Fibroblast of pulmonary artery (primary cell): ENCODE data around the gene EIF4B.

Source experiments
- DNase-seq: peaks from one replicate; pipeline ENCODE4 v3.0.0-alpha.2; 2010; ENCODE audit warnings: low read depth
- H3K4me3 ChIP-seq: replicated peaks from 2 replicates; pipeline ENCODE4 v1.5.1; 2011; ENCODE audit warnings: low read depth, mild to moderate bottlenecking, control low read depth, low read length, moderate library complexity
- TF ChIP-seq, protein P1 (sequence below): IDR thresholded peaks from 2 replicates; pipeline ENCODE4 v1.5.1; 2011; ENCODE audit warnings: mild to moderate bottlenecking, control low read depth, low read length, inconsistent platforms; ENCODE audit errors: missing control alignments

Gene EIF4B

DNA sequence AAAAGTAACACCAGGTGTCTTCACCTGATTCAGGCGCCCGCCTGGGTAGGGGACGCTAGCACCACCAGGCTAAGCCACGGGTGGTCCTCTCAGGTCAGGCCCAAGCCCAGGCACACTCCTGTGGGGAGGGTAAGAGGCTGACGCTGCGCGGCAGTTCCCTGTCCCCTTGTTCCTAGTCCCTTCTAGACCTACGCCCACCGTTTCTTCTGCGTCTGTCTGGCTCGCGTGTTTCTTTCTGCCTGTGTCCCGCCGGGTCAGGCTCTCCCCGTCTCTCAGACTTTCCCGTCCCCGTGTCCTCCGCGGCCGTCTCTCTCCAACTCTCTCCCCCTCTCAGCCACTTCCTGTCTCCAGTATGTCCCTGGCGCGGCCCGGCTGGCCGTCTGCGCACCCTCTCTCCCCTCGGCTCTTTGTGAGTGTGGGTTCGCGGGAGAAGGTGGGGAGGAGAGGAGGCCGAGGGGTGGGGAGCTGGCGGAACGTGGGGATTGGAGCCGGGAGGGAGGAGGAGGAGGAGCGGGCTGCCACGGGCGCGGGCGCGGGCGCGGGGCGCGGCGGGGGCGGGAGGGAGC is 40.5 kb downstream of the EIF4B start:
- peak overlapping the region; percentile 73 for H3K4me3 ChIP-seq
- TF ChIP-seq, protein P1, sequence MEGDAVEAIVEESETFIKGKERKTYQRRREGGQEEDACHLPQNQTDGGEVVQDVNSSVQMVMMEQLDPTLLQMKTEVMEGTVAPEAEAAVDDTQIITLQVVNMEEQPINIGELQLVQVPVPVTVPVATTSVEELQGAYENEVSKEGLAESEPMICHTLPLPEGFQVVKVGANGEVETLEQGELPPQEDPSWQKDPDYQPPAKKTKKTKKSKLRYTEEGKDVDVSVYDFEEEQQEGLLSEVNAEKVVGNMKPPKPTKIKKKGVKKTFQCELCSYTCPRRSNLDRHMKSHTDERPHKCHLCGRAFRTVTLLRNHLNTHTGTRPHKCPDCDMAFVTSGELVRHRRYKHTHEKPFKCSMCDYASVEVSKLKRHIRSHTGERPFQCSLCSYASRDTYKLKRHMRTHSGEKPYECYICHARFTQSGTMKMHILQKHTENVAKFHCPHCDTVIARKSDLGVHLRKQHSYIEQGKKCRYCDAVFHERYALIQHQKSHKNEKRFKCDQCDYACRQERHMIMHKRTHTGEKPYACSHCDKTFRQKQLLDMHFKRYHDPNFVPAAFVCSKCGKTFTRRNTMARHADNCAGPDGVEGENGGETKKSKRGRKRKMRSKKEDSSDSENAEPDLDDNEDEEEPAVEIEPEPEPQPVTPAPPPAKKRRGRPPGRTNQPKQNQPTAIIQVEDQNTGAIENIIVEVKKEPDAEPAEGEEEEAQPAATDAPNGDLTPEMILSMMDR: no peak
- peak; percentile 89 for DNase-seq

- peak; percentile 80 for DNase-seq
- TF ChIP-seq, protein P1: no peak
- H3K4me3 ChIP-seq: peak overlapping the region; percentile 90
These were observed 41.2 kb downstream of the EIF4B start for GRCh38 chr12:53047221-53048032.

GRCh38 chr12:53048033-53048779 is 42.0 kb downstream of the EIF4B start:
- peak overlapping the region; percentile 90 for H3K4me3 ChIP-seq
- no peak for DNase-seq
- TF ChIP-seq, protein P1: peak; percentile 0

GRCh38 chr12:53048780-53049401 is 42.6 kb downstream of the EIF4B start:
- peak overlapping the region; percentile 90 for H3K4me3 ChIP-seq
- peak; percentile 85 for DNase-seq
- TF ChIP-seq, protein P1: no peak

DNA sequence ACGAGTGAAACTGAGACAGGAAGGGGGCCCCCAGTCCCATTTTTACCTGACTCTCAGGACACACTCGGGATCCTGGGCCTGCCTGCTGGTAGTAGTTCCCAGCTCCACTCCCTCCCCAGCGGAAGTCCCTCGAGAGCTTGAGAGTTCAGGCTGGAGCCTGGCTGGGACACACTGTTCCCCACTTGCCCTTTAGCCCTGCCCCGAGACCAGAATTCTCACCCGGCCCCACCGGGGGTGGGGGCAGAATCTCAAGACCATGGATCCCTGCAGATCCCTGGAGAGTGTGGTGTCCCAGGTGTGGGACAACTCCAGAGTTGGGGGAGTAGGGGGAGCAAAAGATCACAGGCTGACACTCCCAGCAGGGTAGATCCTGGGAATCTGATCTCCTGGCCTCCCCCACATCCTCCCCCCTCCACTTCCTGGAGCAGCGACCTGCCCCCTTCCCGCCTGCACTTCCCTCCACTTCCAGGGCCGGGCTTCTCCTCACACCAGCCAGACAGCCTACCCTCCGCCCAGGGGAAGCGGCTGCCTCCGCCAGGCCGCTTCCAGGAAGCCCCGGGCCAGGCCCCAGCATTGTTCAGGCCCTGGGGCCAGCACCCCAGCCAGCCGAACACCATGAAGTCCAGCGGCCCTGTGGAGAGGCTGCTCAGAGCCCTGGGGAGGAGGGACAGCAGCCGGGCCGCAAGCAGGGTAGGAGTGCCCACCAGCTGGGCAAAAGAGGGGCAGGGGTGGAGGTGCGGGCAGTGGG is 43.5 kb downstream of the EIF4B start, which contains the start of gene TNS2:
Gene TNS2 (plus strand): TSS at position 495 of the 748 bp plus-strand sequence. CDS start 121 bp downstream, at position 616.
- peak within 1 kb of the TSS; percentile 90 for H3K4me3 ChIP-seq
- DNase-seq: peak; percentile 81
- TF ChIP-seq, protein P1: no peak
